Neural cell (in vitro differentiated cells): Measurements from ENCODE around the gene TMEM171. TPM values are rescaled to one million over a fixed set of nuclear protein-coding genes. Genes with fewer than 3 reads are reported as not detected.

ENCODE experiments used
- H2AFZ ChIP-seq: fragments of 200-600, 300-800 bp; sonication (generic), shearing (Covaris generic); 2 replicates; pipeline ENCODE4 v1.6.0; 2014; ENCODE audit warnings: low read depth, mild to moderate bottlenecking, antibody characterized with exemption, low read length, moderate library complexity
- H3F3A ChIP-seq: fragments of 200-600 bp; shearing (Covaris generic); 2 replicates; pipeline ENCODE4 v1.6.1; 2016; ENCODE audit warnings: mild to moderate bottlenecking, moderate library complexity, mixed read lengths, antibody characterized with exemption, low read length; ENCODE audit not compliant: insufficient read depth, poor library complexity, severe bottlenecking
- H3K27ac ChIP-seq: fragments of 200-600, 300-800 bp; sonication (generic), shearing (Covaris generic); 2 replicates; pipeline ENCODE4 v1.5.1; 2014; ENCODE audit warnings: mild to moderate bottlenecking, low read length, moderate library complexity
- H3K27me3 ChIP-seq: fragments of 300-800, 200-600 bp; sonication (generic), shearing (Covaris generic); 2 replicates; pipeline ENCODE4 v1.6.0; 2014; ENCODE audit warnings: mild to moderate bottlenecking, low read depth, low read length, moderate library complexity; ENCODE audit not compliant: insufficient read depth
- H3K36me3 ChIP-seq: fragments of 300-800, 200-600 bp; sonication (generic), shearing (Covaris generic); 2 replicates; pipeline ENCODE4 v1.5.1; 2014; ENCODE audit warnings: mild to moderate bottlenecking, antibody characterized with exemption, low read length, moderate library complexity; ENCODE audit not compliant: insufficient read depth
- H3K4me2 ChIP-seq: fragments of 300-800, 200-600 bp; sonication (generic), shearing (Covaris generic); 2 replicates; pipeline ENCODE4 v1.6.0; 2014; ENCODE audit warnings: mild to moderate bottlenecking, low read length
- H3K4me3 ChIP-seq: fragments of 300-800, 200-600 bp; sonication (generic), shearing (Covaris generic); 2 replicates; pipeline ENCODE4 v1.5.1; 2014; ENCODE audit warnings: mild to moderate bottlenecking, low read length, moderate library complexity
- H3K79me2 ChIP-seq: fragments of 200-600 bp; shearing (Covaris generic); replicated peaks from 2 replicates; pipeline ENCODE4 v1.6.0; 2014; ENCODE audit warnings: mild to moderate bottlenecking, low read length, moderate library complexity; ENCODE audit not compliant: insufficient read depth
- H3K9ac ChIP-seq: fragments of 300-800, 200-600 bp; sonication (generic), shearing (Covaris generic); 2 replicates; pipeline ENCODE4 v1.6.1; 2016; ENCODE audit warnings: mild to moderate bottlenecking, low read length, mixed read lengths
- H3K9me2 ChIP-seq: fragments of 200-600 bp; shearing (Covaris generic); 2 replicates; pipeline ENCODE4 v1.6.1; 2016; ENCODE audit warnings: mild to moderate bottlenecking, low read length, mixed read lengths; ENCODE audit not compliant: insufficient read depth
- H3K9me3 ChIP-seq: fragments of 200-600, 300-800 bp; sonication (generic), shearing (Covaris generic); 2 replicates; pipeline ENCODE4 v1.6.1; 2016; ENCODE audit warnings: mild to moderate bottlenecking, mixed run types, low read length, moderate library complexity, mixed read lengths
- H4K20me1 ChIP-seq: fragments of 200-600 bp; shearing (Covaris generic); 2 replicates; pipeline ENCODE4 v1.6.1; 2016; ENCODE audit warnings: mild to moderate bottlenecking, mixed run types; ENCODE audit not compliant: insufficient read depth
- EP300 ChIP-seq: fragments of 450-650 bp; conservative IDR thresholded peaks from 2 replicates; pipeline ENCODE4 v1.6.1; 2014; ENCODE audit warnings: antibody characterized with exemption, mild to moderate bottlenecking, moderate library complexity; ENCODE audit not compliant: poor library complexity, severe bottlenecking
- EZH2 ChIP-seq: fragments of 200-600, 300-800 bp; shearing (Covaris generic), sonication (generic); IDR thresholded peaks from 2 replicates; pipeline ENCODE4 v1.6.1; 2014; ENCODE audit warnings: antibody characterized with exemption, low read length, borderline replicate concordance, mild to moderate bottlenecking; ENCODE audit not compliant: insufficient read depth, poor library complexity, severe bottlenecking
- MXI1 ChIP-seq: fragments of 450-650 bp; conservative IDR thresholded peaks from 2 replicates; pipeline ENCODE4 v1.6.1; 2014; ENCODE audit warnings: antibody characterized with exemption, mild to moderate bottlenecking; ENCODE audit not compliant: poor library complexity, severe bottlenecking
- POLR2AphosphoS5 ChIP-seq: IDR thresholded peaks from 2 replicates; pipeline ENCODE4 v1.6.1; 2012
- RAD21 ChIP-seq: fragments of 450-650 bp; conservative IDR thresholded peaks from 2 replicates; pipeline ENCODE4 v1.6.1; 2014; ENCODE audit warnings: antibody characterized with exemption, mild to moderate bottlenecking, moderate library complexity
- REST ChIP-seq: IDR thresholded peaks from 2 replicates; pipeline ENCODE4 v1.6.1; 2012; ENCODE audit warnings: borderline replicate concordance
- SMC3 ChIP-seq: fragments of 450-650 bp; conservative IDR thresholded peaks from 2 replicates; pipeline ENCODE4 v1.6.1; 2014; ENCODE audit warnings: antibody characterized with exemption, mild to moderate bottlenecking, moderate library complexity; ENCODE audit not compliant: poor library complexity
- TAF1 ChIP-seq: IDR thresholded peaks from 2 replicates; pipeline ENCODE4 v1.6.1; 2012; ENCODE audit warnings: low read depth
- polyA plus RNA-seq: library from polyadenylated mRNA; depleted of rRNA; stranded (reverse); fragments of >200 nt; gene quantifications from 2 replicates; pipeline ENCODE4 v1.2.3, GENCODE V29; 2014
- TF ChIP-seq, protein P1 (sequence below): fragments of 450-650 bp; IDR thresholded peaks from 2 replicates; pipeline ENCODE4 v1.5.1; 2014; ENCODE audit warnings: antibody characterized with exemption, mild to moderate bottlenecking, moderate library complexity; ENCODE audit not compliant: poor library complexity, severe bottlenecking

TMEM171 gene
- polyA plus RNA-seq, 1 donor from 2014 or later: not detected

DNA sequence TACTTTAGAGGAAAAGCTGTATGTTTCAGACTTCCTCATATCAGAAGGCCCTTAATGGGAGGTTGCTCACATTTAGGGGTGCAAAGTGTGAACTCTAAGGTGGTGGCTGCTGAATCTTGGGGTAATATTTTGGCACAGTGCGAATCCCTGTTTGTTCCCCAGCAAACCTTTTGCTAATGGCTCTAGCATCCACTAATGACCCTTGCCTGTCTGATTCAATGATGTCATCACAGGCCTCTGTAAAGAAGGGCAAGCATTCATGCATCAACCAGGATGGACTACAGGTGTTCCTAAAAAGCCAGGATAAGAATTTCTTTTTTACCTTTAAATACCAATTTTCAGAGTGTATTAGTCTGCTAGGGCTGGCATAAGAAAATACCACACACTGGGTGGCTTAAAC is 20.4 kb downstream of the TMEM171 start:
- Histone ChIP-seq H2AFZ (no peak overlapping the region), H3K36me3 (no peaks in the 10 kb centered on the region), H3K27ac (no peak overlapping the region), H3K4me3 (no peak overlapping the region), H3K4me2 (no peak overlapping the region), H3K27me3 (no peaks in the 10 kb centered on the region), H3K9me3 (no peaks in the 10 kb centered on the region), H3K9ac (no peak overlapping the region), H3F3A (no peaks in the 10 kb centered on the region), H3K79me2 (no peaks in the 10 kb centered on the region), H4K20me1 (no peaks in the 10 kb centered on the region), H3K9me2 (no peaks in the 10 kb centered on the region)
- no peak for TF ChIP-seq REST
- no peak for TF ChIP-seq SMC3

GRCh38 chr5:73142035-73142434 is 21.7 kb downstream of the TMEM171 start:
- Histone ChIP-seq H3K9ac (no peak overlapping the region), H2AFZ (no peak overlapping the region), H3K4me2 (no peak overlapping the region), H3K79me2 (no peaks in the 10 kb centered on the region), H3F3A (no peaks in the 10 kb centered on the region), H3K36me3 (no peaks in the 10 kb centered on the region), H3K9me3 (no peaks in the 10 kb centered on the region), H3K9me2 (no peaks in the 10 kb centered on the region), H3K27ac (no peak overlapping the region), H3K27me3 (no peaks in the 10 kb centered on the region), H4K20me1 (no peaks in the 10 kb centered on the region), H3K4me3 (no peak overlapping the region)
- TF ChIP-seq EP300 (no peak), REST (no peak), POLR2AphosphoS5 (no peak), SMC3 (no peak), MXI1 (no peak), TAF1 (no peak), RAD21 (no peak), EZH2 (no peak)
- TF ChIP-seq, protein P1, sequence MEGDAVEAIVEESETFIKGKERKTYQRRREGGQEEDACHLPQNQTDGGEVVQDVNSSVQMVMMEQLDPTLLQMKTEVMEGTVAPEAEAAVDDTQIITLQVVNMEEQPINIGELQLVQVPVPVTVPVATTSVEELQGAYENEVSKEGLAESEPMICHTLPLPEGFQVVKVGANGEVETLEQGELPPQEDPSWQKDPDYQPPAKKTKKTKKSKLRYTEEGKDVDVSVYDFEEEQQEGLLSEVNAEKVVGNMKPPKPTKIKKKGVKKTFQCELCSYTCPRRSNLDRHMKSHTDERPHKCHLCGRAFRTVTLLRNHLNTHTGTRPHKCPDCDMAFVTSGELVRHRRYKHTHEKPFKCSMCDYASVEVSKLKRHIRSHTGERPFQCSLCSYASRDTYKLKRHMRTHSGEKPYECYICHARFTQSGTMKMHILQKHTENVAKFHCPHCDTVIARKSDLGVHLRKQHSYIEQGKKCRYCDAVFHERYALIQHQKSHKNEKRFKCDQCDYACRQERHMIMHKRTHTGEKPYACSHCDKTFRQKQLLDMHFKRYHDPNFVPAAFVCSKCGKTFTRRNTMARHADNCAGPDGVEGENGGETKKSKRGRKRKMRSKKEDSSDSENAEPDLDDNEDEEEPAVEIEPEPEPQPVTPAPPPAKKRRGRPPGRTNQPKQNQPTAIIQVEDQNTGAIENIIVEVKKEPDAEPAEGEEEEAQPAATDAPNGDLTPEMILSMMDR: no peak
